ENCODE measurements around the gene AP4B1.
A peak's percentile ranks its signal among the peaks of the same experiment; 100 is the strongest.

The AP4B1 gene

GRCh38 chr1:113875714-113876113, 28.9 kb downstream of the AP4B1 start:
- H3K4me3 ChIP-seq (replicated peaks; ENCODE audit: insufficient read depth, low read length), result no peak overlapping the region
- no peak for TF ChIP-seq CTCF (IDR thresholded peaks at IDR 0.05; ENCODE audit: insufficient read depth, low read length)
- TF ChIP-seq, protein P1, sequence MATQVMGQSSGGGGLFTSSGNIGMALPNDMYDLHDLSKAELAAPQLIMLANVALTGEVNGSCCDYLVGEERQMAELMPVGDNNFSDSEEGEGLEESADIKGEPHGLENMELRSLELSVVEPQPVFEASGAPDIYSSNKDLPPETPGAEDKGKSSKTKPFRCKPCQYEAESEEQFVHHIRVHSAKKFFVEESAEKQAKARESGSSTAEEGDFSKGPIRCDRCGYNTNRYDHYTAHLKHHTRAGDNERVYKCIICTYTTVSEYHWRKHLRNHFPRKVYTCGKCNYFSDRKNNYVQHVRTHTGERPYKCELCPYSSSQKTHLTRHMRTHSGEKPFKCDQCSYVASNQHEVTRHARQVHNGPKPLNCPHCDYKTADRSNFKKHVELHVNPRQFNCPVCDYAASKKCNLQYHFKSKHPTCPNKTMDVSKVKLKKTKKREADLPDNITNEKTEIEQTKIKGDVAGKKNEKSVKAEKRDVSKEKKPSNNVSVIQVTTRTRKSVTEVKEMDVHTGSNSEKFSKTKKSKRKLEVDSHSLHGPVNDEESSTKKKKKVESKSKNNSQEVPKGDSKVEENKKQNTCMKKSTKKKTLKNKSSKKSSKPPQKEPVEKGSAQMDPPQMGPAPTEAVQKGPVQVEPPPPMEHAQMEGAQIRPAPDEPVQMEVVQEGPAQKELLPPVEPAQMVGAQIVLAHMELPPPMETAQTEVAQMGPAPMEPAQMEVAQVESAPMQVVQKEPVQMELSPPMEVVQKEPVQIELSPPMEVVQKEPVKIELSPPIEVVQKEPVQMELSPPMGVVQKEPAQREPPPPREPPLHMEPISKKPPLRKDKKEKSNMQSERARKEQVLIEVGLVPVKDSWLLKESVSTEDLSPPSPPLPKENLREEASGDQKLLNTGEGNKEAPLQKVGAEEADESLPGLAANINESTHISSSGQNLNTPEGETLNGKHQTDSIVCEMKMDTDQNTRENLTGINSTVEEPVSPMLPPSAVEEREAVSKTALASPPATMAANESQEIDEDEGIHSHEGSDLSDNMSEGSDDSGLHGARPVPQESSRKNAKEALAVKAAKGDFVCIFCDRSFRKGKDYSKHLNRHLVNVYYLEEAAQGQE (IDR thresholded peaks at IDR 0.05; ENCODE audit: insufficient replicate concordance, low read depth), result no peak
- no peak for TF ChIP-seq GABPA (IDR thresholded peaks at IDR 0.05; ENCODE audit: low read depth)
- TF ChIP-seq POLR2AphosphoS5 (IDR thresholded peaks at IDR 0.05; ENCODE audit: low read depth), result no peak
- no peak for TF ChIP-seq SPI1 (IDR thresholded peaks at IDR 0.05; ENCODE audit: borderline replicate concordance, low read depth)
- H3K27me3 ChIP-seq (ENCODE audit: insufficient read depth, poor library complexity, severe bottlenecking), result no peaks in the 10 kb centered on the region
- DNase-seq (ENCODE audit: low read depth in 1 of 2, low spot score in 1 of 2), result no peak
- no peak overlapping the region for H3K27ac ChIP-seq (replicated peaks)

- Histone ChIP-seq H3K27ac (replicated peaks) (peak overlapping the region; percentile 96), H3K27me3 (ENCODE audit: insufficient read depth, poor library complexity, severe bottlenecking) (no peaks in the 10 kb centered on the region), H3K4me3 (replicated peaks; ENCODE audit: insufficient read depth, low read length) (no peak overlapping the region)
- TF ChIP-seq CTCF (IDR thresholded peaks at IDR 0.05; ENCODE audit: insufficient read depth, low read length) (peak; percentile 18), GABPA (IDR thresholded peaks at IDR 0.05; ENCODE audit: low read depth) (no peak)
- peak; percentile 41 to 63 for DNase-seq (ENCODE audit: low read depth in 1 of 2, low spot score in 1 of 2)
Measured at GRCh38 chr1:113874012-113874879, 30.4 kb downstream of the AP4B1 start.

DNA sequence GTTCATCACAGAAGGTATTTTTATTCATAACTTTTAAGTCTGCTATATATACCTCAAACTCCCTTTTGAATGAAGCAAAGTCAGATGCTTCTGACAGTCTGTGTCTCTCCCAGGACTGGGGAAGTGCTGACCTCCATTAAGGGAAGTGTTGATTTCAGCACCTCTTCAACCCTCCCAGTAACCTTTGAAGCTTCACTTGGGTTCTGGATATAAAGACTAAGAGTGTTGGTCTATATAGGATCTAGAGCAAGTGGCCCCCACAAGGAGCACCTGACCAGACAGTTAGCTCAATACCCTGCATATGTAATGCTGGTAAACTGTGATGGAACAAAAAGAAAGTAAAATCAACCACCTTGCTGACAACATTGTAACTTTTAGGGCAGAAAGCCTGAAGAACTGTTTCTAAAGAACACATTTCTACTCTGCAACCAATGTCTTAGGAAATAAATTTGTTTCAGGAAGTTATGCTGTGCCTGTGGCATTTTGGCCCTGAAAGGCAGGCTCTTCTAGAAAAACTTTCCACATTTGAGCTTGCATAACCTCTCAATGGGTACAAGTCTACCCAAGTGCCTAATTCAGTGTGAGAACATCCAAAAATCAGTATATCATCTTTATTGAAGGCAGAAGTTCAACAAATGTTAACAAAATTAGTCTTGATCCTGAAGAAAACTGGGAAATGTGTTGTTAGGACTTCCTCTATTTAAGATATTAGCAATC, 32.2 kb downstream of the AP4B1 start:
- TF ChIP-seq CTCF (IDR thresholded peaks at IDR 0.05; ENCODE audit: insufficient read depth, low read length) (no peak), POLR2AphosphoS5 (IDR thresholded peaks at IDR 0.05; ENCODE audit: low read depth) (no peak), SPI1 (IDR thresholded peaks at IDR 0.05; ENCODE audit: borderline replicate concordance, low read depth) (peak; percentile 95), GABPA (IDR thresholded peaks at IDR 0.05; ENCODE audit: low read depth) (no peak)
- TF ChIP-seq, protein P1 (IDR thresholded peaks at IDR 0.05; ENCODE audit: insufficient replicate concordance, low read depth), result peak; percentile 29
- Histone ChIP-seq H3K4me3 (replicated peaks; ENCODE audit: insufficient read depth, low read length) (no peak overlapping the region; the same call in 1 of the 2 replicates), H3K27ac (replicated peaks) (peak overlapping the region; percentile 96), H3K27me3 (ENCODE audit: insufficient read depth, poor library complexity, severe bottlenecking) (no peaks in the 10 kb centered on the region)
- peak in 1 of 2 experiments; percentile 85 for DNase-seq (ENCODE audit: low read depth in 1 of 2, low spot score in 1 of 2)

All from HL-60 (cell line).